ENCODE data around the gene ALLC. TPM values are rescaled to one million over a fixed set of nuclear protein-coding genes. Genes with fewer than 3 reads are reported as not detected.
"Not testable (repeated sequence)": the region's sequence is repeated elsewhere in the genome, so short reads cannot be mapped to it uniquely, and the experiment has no call there.

ALLC gene
- total RNA-seq, 1 donor from 2014 or later = not detected

DNA sequence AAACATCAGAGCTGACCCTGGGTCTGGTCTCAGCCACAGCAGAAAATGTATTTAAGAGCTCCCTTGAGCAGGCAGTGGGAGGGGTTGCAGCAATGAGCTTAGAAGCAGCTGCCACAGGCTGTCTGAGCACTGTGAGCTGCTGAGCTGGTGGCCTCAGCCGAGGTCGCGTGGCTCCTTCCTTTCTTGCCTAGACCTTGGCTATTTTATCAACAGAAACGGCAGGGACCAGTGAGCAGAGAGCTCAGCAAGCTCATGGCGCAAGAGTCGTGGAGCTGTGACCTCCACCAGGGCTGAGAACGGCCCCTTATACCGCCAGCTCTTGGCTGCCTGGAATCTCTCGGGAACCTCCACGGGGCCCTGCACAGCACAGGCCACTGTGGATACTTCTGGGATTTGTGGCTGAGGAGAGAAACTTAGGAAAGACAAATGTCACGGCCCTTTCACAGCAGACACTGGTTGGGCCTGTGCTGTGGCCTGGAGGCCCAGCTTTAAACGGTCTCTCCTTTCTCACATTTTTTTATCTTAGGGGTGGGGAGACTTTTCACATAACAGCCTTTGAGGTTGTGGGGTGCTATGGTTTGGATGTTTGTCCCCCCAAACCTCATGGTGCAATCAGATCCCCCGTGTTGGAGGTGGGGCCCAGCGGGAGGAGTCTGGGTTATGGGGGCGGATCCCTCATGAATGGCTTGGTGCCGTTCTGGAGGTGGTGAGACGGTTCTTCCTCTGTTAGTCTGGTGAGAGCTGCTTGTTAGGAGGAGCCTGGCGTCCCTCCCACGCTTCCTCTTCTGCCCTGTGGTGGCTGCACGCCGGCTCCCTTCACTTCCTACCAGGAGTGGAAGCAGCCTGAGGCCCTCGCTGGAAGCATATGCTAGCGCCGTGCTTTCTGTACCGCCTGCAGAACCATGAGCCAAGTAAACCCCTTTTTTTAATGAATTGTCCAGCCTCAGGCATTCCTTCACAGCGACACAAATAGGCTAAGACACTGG, 1.7 kb downstream of the ALLC start:
- TF ChIP-seq, protein P1, sequence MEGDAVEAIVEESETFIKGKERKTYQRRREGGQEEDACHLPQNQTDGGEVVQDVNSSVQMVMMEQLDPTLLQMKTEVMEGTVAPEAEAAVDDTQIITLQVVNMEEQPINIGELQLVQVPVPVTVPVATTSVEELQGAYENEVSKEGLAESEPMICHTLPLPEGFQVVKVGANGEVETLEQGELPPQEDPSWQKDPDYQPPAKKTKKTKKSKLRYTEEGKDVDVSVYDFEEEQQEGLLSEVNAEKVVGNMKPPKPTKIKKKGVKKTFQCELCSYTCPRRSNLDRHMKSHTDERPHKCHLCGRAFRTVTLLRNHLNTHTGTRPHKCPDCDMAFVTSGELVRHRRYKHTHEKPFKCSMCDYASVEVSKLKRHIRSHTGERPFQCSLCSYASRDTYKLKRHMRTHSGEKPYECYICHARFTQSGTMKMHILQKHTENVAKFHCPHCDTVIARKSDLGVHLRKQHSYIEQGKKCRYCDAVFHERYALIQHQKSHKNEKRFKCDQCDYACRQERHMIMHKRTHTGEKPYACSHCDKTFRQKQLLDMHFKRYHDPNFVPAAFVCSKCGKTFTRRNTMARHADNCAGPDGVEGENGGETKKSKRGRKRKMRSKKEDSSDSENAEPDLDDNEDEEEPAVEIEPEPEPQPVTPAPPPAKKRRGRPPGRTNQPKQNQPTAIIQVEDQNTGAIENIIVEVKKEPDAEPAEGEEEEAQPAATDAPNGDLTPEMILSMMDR (IDR thresholded peaks at IDR 0.05) = no peak
- no peaks in the 10 kb centered on the region for H3K4me1 ChIP-seq
- no peak overlapping the region for H3K27ac ChIP-seq
- intact Hi-C loops (cut with DNase I) = loop anchor here (10.0 kb wide), 1 partner anchor 1805 kb away; no protein-coding TSS in a partner anchor
- no peak for DNase-seq (ENCODE audit: low spot score in 2 of 2)
- no peaks in the 10 kb centered on the region for H3K36me3 ChIP-seq
- H3K4me3 ChIP-seq = no peak overlapping the region
- H3K9me3 ChIP-seq = no peaks in the 10 kb centered on the region
- H3K27me3 ChIP-seq = no peaks in the 10 kb centered on the region

DNA sequence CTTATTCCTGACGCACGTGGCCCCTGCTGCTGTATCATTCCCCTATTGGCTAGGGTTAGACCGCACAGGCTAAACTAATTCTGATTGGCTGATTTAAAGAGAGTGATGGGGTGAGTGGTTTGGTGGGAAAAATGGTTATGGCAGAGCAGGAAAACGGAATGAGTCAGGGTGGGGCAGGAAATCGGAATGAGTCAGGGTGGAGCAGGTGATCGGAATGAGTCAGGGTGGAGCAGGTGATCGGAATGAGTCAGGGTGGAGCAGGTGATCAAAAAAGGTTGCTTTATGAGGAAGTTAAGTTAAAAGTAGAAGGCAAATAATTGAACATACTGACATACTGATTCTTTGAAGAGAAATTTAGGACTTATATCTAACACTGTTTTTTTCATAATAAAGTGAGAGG, 2.6 kb downstream of the ALLC start:
- H3K4me3 ChIP-seq; DNase-seq (ENCODE audit: low spot score in 2 of 2); H3K9me3 ChIP-seq; H3K36me3 ChIP-seq; intact Hi-C loops (cut with DNase I); H3K27ac ChIP-seq; H3K27me3 ChIP-seq; H3K4me1 ChIP-seq: not testable (repeated sequence)

DNA sequence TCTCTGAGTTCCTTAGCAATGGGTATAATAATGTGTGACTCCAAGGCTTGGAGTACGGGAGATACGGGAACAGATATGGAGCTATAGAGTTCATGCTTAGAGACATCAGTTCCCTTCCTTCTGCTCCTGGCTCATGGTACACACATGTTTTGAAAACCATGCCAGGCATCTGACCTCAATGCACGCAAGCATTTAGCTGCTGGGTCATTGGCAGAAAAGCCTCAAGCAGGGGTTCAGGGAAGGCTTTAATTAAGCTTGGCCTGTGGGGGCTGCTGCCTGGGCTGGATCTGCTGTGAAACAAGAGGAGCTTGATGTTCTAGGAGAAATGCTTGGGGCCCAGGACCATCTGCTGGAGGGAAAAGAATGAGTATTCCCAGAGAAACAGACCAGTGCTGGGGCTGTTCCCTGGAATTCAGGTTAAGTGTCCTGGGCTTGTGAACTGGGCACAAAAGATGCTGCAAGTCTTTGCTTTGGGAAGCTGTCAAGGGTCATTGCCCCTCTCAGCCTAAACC, 3.2 kb downstream of the ALLC start:
- no peak overlapping the region for H3K27ac ChIP-seq
- intact Hi-C loops (cut with DNase I) = no loop called here
- TF ChIP-seq, protein P1 (IDR thresholded peaks at IDR 0.05) = no peak
- no peak overlapping the region for H3K4me3 ChIP-seq
- no peaks in the 10 kb centered on the region for H3K4me1 ChIP-seq
- H3K27me3 ChIP-seq = no peaks in the 10 kb centered on the region
- no peaks in the 10 kb centered on the region for H3K9me3 ChIP-seq
- no peak for DNase-seq (ENCODE audit: low spot score in 2 of 2)
- no peaks in the 10 kb centered on the region for H3K36me3 ChIP-seq

DNA sequence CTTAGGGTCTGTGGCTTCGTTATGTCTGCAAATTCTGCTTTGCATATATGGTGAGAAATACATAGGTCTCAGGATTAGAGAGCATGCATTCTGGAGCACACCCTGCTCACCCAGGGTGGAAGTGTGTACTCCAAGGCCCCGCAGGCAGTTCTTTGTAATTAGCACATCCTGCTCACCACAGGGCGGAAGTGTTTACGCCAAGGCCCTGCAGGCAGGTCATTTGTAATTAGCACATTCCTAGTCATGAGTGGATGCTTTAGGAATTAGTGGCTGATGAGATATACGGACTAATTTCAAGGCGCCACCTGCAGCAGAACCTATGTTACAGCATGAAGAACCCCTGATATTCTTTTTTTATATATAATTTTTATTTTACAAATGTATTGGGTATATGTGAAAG, 4.2 kb downstream of the ALLC start:
- intact Hi-C loops (cut with DNase I) = no loop called here
- TF ChIP-seq, protein P1 (IDR thresholded peaks at IDR 0.05) = no peak
- H3K9me3 ChIP-seq = no peaks in the 10 kb centered on the region
- no peaks in the 10 kb centered on the region for H3K36me3 ChIP-seq
- no peaks in the 10 kb centered on the region for H3K27me3 ChIP-seq
- no peak overlapping the region for H3K4me3 ChIP-seq
- peak in 1 of 2 donors; percentile 7 for DNase-seq (ENCODE audit: low spot score in 2 of 2)
- H3K27ac ChIP-seq = no peak overlapping the region
- no peaks in the 10 kb centered on the region for H3K4me1 ChIP-seq

DNA sequence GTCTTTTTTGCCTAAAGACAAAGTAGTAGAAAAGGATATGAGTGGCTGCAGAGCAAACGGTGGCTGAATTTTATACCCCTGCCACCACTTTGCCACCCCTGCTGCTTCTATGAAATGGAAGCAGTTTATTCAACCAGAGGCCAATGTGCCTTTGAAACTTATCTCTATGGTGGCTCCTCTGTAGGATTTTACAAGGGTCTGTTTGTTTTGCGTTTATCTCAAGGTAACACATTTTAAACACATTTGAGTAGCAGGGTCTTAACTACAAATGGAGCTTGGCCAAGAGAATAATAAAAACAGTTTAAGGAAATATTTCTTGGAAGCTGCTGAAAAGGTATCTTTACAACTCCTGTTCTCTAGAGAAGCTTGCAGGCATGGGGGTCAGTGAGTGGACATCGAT, 6.1 kb downstream of the ALLC start:
- Histone ChIP-seq H3K36me3 (no peaks in the 10 kb centered on the region), H3K4me3 (no peak overlapping the region), H3K27me3 (no peaks in the 10 kb centered on the region), H3K4me1 (no peaks in the 10 kb centered on the region), H3K9me3 (no peaks in the 10 kb centered on the region), H3K27ac (no peak overlapping the region)
- TF ChIP-seq, protein P1 (IDR thresholded peaks at IDR 0.05) = no peak
- peak in 1 of 2 donors; percentile 21 for DNase-seq (ENCODE audit: low spot score in 2 of 2)
- intact Hi-C loops (cut with DNase I) = no loop called here

DNA sequence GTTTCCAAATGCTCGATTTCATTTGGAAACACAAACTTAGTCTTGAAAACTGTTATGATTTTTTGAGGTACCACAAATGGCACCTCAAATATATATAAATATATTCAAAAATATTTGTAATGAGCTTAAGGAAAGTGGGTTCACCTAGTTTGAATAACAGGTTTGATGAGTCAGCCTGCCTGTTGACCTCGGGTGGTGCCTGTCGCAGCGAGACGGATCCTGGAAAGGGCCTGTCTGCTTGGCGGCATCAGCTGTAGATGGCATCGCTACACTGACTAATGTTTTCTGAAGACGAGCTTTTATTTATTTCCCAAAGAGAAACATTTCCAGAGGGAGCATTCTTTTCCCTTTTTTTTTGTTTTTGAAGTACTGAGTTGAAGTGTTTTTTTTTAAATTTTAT, 6.9 kb downstream of the ALLC start:
- Histone ChIP-seq H3K36me3 (no peaks in the 10 kb centered on the region), H3K4me3 (no peak overlapping the region), H3K27me3 (no peaks in the 10 kb centered on the region), H3K4me1 (no peaks in the 10 kb centered on the region), H3K9me3 (no peaks in the 10 kb centered on the region), H3K27ac (no peak overlapping the region)
- TF ChIP-seq, protein P1 (IDR thresholded peaks at IDR 0.05) = no peak
- intact Hi-C loops (cut with DNase I) = no loop called here
- DNase-seq (ENCODE audit: low spot score in 2 of 2) = no peak

Measured in ascending aorta (tissue), 2 donors.